ENCODE measurements around the gene BRIP1.

DNA sequence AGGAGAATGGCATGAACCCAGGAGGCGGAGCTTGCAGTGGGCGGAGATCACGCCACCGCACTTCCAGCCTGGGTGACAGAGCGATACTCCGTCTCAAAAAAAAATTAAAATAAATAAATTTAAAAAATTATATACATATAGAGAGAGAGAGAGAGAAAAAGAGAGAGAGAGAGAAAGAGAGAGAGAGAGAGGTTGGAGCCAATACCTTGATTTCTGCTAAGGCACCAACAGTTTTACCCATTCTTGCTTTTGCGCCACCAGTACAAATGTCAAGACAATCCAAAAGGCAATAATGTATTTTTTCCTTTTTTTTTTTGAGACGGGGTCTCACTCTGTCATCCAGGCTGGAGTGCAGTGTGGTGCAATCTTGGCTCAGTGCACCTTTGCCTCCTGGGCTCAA lies 17.2 kb downstream of the BRIP1 start:
- TF ChIP-seq, protein P1, sequence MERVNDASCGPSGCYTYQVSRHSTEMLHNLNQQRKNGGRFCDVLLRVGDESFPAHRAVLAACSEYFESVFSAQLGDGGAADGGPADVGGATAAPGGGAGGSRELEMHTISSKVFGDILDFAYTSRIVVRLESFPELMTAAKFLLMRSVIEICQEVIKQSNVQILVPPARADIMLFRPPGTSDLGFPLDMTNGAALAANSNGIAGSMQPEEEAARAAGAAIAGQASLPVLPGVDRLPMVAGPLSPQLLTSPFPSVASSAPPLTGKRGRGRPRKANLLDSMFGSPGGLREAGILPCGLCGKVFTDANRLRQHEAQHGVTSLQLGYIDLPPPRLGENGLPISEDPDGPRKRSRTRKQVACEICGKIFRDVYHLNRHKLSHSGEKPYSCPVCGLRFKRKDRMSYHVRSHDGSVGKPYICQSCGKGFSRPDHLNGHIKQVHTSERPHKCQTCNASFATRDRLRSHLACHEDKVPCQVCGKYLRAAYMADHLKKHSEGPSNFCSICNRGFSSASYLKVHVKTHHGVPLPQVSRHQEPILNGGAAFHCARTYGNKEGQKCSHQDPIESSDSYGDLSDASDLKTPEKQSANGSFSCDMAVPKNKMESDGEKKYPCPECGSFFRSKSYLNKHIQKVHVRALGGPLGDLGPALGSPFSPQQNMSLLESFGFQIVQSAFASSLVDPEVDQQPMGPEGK (CRISPR knock-in tag; IDR thresholded peaks at IDR 0.05; ENCODE audit: borderline replicate concordance) = no peak
- no peak for TF ChIP-seq ZNF565 (CRISPR knock-in tag; conservative IDR thresholded peaks at IDR 0.05; ENCODE audit: low read depth)
- no peak for TF ChIP-seq ARNTL (CRISPR knock-in tag; IDR thresholded peaks at IDR 0.05; ENCODE audit: borderline replicate concordance, low read depth)
- no peak for TF ChIP-seq GLIS3 (CRISPR knock-in tag; IDR thresholded peaks at IDR 0.05)
- TF ChIP-seq ESRRG (CRISPR knock-in tag; IDR thresholded peaks at IDR 0.05) = no peak
- no peak for TF ChIP-seq ZNF8 (CRISPR knock-in tag; IDR thresholded peaks at IDR 0.05)
- TF ChIP-seq, protein P2, sequence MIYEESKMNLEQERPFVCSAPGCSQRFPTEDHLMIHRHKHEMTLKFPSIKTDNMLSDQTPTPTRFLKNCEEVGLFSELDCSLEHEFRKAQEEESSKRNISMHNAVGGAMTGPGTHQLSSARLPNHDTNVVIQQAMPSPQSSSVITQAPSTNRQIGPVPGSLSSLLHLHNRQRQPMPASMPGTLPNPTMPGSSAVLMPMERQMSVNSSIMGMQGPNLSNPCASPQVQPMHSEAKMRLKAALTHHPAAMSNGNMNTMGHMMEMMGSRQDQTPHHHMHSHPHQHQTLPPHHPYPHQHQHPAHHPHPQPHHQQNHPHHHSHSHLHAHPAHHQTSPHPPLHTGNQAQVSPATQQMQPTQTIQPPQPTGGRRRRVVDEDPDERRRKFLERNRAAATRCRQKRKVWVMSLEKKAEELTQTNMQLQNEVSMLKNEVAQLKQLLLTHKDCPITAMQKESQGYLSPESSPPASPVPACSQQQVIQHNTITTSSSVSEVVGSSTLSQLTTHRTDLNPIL (CRISPR knock-in tag; IDR thresholded peaks at IDR 0.05; ENCODE audit: low read depth) = no peak
- TF ChIP-seq BACH2 (CRISPR knock-in tag; IDR thresholded peaks at IDR 0.05; ENCODE audit: borderline replicate concordance) = no peak
- TF ChIP-seq CSDC2 (CRISPR knock-in tag; IDR thresholded peaks at IDR 0.05) = no peak
- no peak for TF ChIP-seq ZNF70 (CRISPR knock-in tag; IDR thresholded peaks at IDR 0.05)

Data from SK-N-SH treated with all-trans-retinoic acid at 6 μM for 48 hours (cell line).